IgD-negative memory B cell (primary cell): Measurements from ENCODE around the gene ZNF750. TPM values are rescaled to one million over a fixed set of nuclear protein-coding genes. Genes with fewer than 3 reads are reported as not detected.

ENCODE experiments used
- H3K27ac Mint-ChIP-seq, 3 donors: one replicate each; pipeline ENCODE4 v1.8.0; 2020 to 2022; ENCODE audit warnings: mild to moderate bottlenecking in 3 of 3, mixed read lengths in 3 of 3, moderate library complexity in 1 of 3
- H3K27me3 Mint-ChIP-seq: one replicate; pipeline ENCODE4 v1.8.0; 2021; ENCODE audit warnings: mixed read lengths
- H3K36me3 Mint-ChIP-seq: one replicate; pipeline ENCODE4 v1.8.0; 2020; ENCODE audit warnings: mild to moderate bottlenecking, mixed read lengths
- H3K4me1 Mint-ChIP-seq, 3 donors: one replicate each; pipeline ENCODE4 v1.8.0; 2020 to 2022; ENCODE audit warnings: mixed read lengths in 3 of 3, mild to moderate bottlenecking in 1 of 3
- H3K4me3 Mint-ChIP-seq, 4 donors: one replicate each; pipeline ENCODE4 v1.8.0; 2020 to 2022; ENCODE audit warnings: mild to moderate bottlenecking in 4 of 4, mixed read lengths in 4 of 4, moderate library complexity in 3 of 4
- H3K9me3 Mint-ChIP-seq, 3 donors: one replicate each; pipeline ENCODE4 v1.8.0; 2020 to 2021; ENCODE audit warnings: mixed read lengths in 3 of 3, mild to moderate bottlenecking in 1 of 3
- polyA plus RNA-seq: library from polyadenylated mRNA; unstranded; fragments of 300-500 nt; fragmentation: Illumina TruSeq; gene quantifications from one replicate; pipeline ENCODE4 v1.2.3, GENCODE V29; 2021

Gene ZNF750
- polyA plus RNA-seq, 1 donor from 2014 or later, result not detected

DNA sequence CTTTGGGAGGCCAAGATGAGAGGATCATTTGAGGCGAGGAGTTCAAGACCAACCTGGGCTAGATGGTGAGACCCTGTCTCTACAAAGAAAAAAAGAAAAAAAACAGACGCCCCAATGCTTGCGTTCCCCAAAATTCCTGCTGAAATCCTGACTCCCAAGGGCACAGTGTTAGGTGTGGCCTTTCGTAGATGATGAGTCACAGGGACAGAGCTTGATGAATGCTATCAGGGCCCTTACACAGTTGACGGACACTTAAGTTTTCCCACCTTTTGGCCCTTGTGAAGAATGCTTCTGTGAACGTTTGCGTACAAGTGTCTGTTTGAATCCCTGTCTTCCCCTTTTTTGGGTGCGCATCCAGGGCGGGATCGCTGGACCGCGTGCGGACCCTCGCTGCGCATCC lies 16.5 kb upstream of the ZNF750 start:
- no peaks in the 10 kb centered on the region for H3K27me3 Mint-ChIP-seq
- no peaks in the 10 kb centered on the region for H3K9me3 Mint-ChIP-seq
- peaks cover 6% of the 10 kb centered on the region for H3K36me3 Mint-ChIP-seq
- no peak overlapping the region for H3K4me3 Mint-ChIP-seq
- H3K4me1 Mint-ChIP-seq, result peaks cover 8 to 14% (median 10%) of the 10 kb centered on the region in 3 donors
- no peak overlapping the region for H3K27ac Mint-ChIP-seq

DNA sequence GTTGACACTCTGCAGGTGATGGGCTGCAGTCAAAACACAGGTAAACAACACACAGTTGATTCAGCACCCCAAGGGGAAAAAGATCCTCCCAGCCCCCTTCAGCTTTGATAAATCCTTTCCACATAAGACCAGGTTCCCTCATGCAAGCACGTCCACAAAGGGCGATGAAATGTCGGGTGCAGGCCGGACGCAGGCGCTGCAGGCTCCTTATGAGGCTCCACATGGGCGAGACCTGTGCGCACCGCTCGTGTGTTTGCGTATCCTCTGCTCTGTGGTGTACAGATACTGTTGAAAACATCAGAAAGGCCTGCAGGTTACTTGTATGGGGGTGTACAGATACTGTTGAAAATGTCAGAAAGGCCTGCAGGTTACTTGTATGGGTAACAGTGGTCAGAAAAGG lies 14.4 kb upstream of the ZNF750 start:
- no peaks in the 10 kb centered on the region for H3K9me3 Mint-ChIP-seq
- peaks cover 3 to 11% (median 5%) of the 10 kb centered on the region in 3 donors for H3K4me1 Mint-ChIP-seq
- H3K27ac Mint-ChIP-seq, result no peak overlapping the region
- no peak overlapping the region for H3K4me3 Mint-ChIP-seq
- no peaks in the 10 kb centered on the region for H3K27me3 Mint-ChIP-seq
- H3K36me3 Mint-ChIP-seq, result peaks cover 8% of the 10 kb centered on the region

DNA sequence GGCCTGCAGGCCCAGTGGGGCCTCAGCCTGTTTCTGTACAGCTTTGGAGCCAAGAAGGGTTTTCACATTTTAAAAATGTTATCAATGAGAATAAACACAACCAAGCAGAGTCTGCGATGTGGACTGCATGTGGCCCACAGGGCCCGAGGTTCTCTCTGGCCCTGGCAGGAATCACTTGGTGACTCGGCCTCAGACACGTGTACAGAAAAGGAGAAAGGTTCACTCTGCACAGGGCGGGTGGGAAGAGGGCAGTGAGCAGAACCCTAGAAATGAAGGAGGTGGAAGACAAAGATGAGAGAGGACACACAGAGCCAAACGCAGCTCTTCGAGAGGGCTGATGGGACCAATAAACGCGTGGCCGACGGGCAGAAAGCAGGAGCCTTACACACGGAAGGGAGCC lies 11.6 kb upstream of the ZNF750 start:
- H3K4me3 Mint-ChIP-seq, result no peak overlapping the region
- H3K36me3 Mint-ChIP-seq, result peaks cover 8% of the 10 kb centered on the region
- H3K27me3 Mint-ChIP-seq, result peaks cover 2% of the 10 kb centered on the region
- H3K27ac Mint-ChIP-seq, result no peak overlapping the region
- H3K4me1 Mint-ChIP-seq, result peaks cover 6 to 9% (median 6%) of the 10 kb centered on the region in 3 donors
- H3K9me3 Mint-ChIP-seq, result peaks cover 0 to 1% (median 0%) of the 10 kb centered on the region in 3 donors

DNA sequence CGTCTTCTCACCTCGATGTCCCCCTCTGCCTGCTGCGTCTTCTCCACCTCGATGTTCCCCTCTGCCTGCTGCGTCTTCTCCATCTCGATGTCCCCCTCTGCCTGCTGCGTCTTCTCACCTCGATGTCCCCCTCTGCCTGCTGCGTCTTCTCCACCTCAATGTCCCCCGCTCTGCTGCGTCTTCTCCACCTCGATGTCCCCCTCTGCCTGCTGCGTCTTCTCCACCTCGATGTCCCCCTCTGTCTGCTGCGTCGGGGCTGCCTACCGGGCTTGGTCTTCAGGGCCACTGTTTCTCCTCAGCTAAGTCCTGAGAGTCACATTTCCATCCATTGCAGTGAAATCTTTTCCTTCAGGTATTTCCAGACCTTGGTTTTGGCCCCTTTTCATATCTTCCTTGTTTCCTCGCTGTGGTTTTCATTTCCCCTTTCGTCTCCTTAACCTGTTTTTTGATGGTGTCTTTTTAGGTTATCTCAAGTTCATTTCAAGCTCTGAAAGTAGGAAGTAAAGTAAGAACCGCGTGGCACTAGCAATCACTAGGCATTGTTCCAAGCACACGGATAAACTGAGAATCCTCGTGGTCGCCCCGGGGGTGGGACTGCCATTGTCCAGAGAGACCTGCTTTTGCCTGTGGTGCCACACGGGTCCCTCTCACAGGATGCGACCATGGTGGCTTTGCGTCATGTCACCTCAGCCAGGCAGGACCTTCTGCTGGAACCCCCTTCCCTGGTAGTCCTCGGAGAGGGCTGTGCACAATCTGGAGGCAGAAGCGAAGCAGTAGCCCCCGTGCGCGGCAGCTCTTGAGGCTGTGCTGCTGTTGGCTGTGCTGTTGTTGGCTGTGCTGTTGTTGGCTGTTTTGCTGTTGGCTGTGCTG lies 9.5 kb upstream of the ZNF750 start:
- H3K4me3 Mint-ChIP-seq, result no peak overlapping the region
- H3K27me3 Mint-ChIP-seq, result peaks cover 2% of the 10 kb centered on the region
- H3K4me1 Mint-ChIP-seq, result peaks cover 6 to 9% (median 6%) of the 10 kb centered on the region in 3 donors
- H3K36me3 Mint-ChIP-seq, result peaks cover 8% of the 10 kb centered on the region
- peak overlapping the region in 1 of 3 donors; percentile 3 for H3K27ac Mint-ChIP-seq
- H3K9me3 Mint-ChIP-seq, result peaks cover 0 to 1% (median 0%) of the 10 kb centered on the region in 3 donors

DNA sequence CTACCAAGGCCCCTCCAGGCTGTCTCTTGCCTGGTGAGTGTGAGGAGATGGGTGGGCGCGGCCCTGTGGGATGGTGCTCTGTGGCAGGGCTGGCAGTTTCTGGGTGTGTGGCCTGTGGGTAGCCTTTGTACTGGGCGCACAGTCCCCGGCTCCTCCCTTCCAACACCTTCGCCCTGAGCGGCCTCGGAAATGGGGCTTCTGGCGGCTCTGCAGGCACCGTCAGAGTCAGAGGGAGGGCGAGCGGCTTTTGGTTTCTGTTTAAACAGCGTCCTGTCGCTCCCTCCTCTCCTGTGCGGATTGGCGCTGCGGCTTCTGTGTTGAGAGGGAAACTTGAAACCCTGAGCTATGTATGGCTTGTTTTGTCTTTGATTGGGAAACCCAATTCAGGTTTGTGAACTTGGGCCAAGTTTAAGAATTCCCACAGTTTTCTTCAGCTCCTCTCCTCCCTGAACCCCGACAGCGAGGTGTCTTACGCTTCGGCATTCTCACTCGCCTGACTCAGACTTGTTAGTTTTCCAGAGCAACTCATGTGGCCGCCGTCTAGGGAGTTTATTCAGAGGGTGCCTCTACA lies 8.3 kb upstream of the ZNF750 start:
- peaks cover 4 to 6% (median 5%) of the 10 kb centered on the region in 3 donors for H3K4me1 Mint-ChIP-seq
- peaks cover 2% of the 10 kb centered on the region for H3K27me3 Mint-ChIP-seq
- peaks cover 0 to 1% (median 0%) of the 10 kb centered on the region in 3 donors for H3K9me3 Mint-ChIP-seq
- H3K36me3 Mint-ChIP-seq, result peaks cover 5% of the 10 kb centered on the region
- peak overlapping the region in 1 of 3 donors; percentile 19 for H3K27ac Mint-ChIP-seq
- H3K4me3 Mint-ChIP-seq, result no peak overlapping the region

DNA sequence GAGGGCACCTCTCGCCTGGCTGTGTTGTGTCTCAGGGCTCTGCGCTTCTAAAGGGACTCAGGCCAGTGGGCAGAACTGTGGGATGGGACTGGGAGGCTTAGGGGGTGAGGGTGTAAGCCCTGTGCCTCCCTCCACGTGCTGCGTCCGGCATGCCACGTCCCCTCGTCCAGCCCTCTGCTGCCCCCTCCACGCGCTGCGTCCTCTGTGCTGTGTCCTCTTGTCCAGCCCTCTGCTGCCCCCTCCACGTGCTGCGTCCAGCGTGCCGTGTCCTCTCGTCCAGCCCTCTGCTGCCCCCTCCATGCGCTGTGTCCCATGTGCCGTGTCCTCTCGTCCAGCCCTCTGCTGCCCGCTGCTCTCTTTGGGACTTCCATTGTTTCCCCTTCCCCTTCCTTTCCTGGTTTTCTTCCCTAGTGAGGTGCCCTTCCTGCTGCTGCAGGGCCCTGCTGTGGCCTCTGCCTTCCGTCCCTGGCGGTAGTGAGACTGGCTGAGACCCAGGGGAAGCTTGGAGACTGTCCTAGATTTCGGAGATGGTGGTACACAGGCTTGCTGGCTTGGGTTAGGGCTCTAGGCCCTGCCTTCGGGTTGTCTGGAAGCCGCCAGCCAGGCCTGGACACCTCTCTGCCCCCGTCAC lies 6.4 kb upstream of the ZNF750 start:
- H3K9me3 Mint-ChIP-seq, result peaks cover 0 to 1% (median 0%) of the 10 kb centered on the region in 3 donors
- H3K27me3 Mint-ChIP-seq, result peaks cover 2% of the 10 kb centered on the region
- H3K36me3 Mint-ChIP-seq, result peaks cover 5% of the 10 kb centered on the region
- H3K4me3 Mint-ChIP-seq, result peak overlapping the region in 1 of 4 donors; percentile 73
- H3K27ac Mint-ChIP-seq, result no peak overlapping the region
- peaks cover 4 to 6% (median 5%) of the 10 kb centered on the region in 3 donors for H3K4me1 Mint-ChIP-seq

DNA sequence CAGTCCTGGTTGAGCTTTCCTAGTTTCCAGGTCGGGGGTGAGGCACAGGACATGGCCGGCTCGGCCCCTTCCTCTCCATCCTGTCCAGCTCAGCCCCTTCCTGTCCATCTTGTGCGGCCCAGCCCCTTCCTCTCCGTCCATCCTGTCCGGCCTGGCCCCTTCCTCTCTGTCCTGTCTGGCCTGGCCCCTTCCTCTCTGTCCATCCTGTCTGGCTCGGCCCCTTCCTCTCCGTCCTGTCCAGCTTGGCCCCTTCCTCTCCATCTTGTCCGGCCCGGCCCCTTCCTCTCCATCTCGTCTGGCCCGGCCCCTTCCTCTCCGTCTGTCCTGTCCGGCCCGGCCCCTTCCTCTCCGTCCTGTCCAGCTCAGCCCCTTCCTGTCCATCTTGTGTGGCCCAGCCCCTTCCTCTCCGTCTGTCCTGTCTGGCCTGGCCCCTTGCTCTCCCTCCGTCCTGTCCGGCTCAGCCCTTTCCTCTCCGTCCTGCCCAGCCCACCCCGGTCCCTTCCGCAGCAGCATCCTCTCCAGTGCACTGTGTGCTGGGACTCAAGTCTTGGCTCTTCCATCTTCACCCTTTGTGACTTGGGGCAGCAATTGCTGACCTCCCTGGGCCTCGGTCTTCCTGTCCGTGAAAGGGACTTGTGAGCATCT lies 5.5 kb upstream of the ZNF750 start:
- Mint-ChIP-seq H3K9me3 (peaks cover 0 to 1% (median 0%) of the 10 kb centered on the region in 3 donors), H3K27me3 (peaks cover 2% of the 10 kb centered on the region), H3K4me3 (no peak overlapping the region), H3K27ac (no peak overlapping the region), H3K36me3 (peaks cover 3% of the 10 kb centered on the region), H3K4me1 (peaks cover 4 to 6% (median 5%) of the 10 kb centered on the region in 3 donors)

DNA sequence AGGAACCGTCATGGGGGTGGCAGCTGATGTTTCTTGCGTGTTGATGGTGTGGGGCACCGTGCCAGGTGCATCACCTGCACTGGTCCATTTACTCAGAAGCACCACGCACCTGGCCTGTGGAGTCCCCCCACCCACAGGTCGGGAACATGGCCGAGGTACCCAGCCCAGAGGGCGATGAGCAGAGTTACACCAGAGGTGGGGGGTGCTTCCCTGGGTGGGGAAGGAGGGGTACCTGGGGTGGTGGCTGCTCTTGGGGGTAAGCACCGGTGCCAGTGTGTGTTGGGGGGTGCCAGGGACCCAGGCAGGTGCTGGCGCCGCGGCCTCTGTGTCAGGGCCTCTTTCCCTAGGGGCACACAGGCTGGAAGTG lies 5.0 kb upstream of the ZNF750 start:
- Mint-ChIP-seq H3K4me1 (peaks cover 4 to 6% (median 5%) of the 10 kb centered on the region in 3 donors), H3K9me3 (peaks cover 0 to 1% (median 0%) of the 10 kb centered on the region in 3 donors), H3K4me3 (no peak overlapping the region), H3K27me3 (peaks cover 2% of the 10 kb centered on the region), H3K36me3 (peaks cover 3% of the 10 kb centered on the region), H3K27ac (no peak overlapping the region)

DNA sequence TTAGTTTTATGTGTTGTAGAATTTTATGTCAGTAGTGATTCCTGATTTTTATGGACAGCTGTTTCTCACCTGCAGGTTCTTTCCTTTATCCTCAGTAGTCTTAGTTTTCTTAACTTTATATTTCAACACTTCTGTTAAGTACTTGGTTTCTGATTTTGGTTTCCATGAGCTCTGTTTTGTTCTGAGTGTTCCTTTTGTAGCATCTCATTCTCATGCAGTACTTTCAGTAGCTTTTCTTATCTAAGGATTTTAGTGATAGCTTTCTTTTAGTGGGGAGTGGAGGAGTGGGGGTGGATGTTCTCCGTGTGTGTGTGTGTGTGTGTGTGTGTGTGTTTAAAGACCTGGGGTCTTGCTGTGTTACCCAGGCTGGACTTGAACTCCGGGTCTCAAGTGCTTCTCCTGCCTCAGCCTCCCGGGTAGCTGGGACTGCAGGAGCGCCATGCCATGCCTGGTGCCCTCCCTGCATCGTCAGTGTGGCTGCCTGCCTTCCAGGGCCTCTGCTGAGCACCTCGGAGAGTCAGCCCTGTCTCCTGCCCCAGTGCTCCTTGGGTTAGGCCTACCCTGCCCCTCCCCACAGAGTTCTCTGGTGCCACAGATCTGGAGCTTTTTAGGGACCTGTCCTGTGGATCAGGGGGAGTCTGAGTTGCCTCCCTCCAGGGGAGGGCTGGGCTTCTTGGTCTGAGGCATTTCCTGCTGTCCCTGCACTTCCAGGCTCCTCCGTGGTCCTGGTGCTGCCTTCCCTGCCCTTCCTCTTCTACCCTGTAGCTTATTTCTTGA lies 4.3 kb upstream of the ZNF750 start:
- H3K9me3 Mint-ChIP-seq, result peaks cover 0 to 1% (median 0%) of the 10 kb centered on the region in 3 donors
- no peak overlapping the region for H3K4me3 Mint-ChIP-seq
- peaks cover under 1 to 1% (median under 1%) of the 10 kb centered on the region in 3 donors for H3K4me1 Mint-ChIP-seq

DNA sequence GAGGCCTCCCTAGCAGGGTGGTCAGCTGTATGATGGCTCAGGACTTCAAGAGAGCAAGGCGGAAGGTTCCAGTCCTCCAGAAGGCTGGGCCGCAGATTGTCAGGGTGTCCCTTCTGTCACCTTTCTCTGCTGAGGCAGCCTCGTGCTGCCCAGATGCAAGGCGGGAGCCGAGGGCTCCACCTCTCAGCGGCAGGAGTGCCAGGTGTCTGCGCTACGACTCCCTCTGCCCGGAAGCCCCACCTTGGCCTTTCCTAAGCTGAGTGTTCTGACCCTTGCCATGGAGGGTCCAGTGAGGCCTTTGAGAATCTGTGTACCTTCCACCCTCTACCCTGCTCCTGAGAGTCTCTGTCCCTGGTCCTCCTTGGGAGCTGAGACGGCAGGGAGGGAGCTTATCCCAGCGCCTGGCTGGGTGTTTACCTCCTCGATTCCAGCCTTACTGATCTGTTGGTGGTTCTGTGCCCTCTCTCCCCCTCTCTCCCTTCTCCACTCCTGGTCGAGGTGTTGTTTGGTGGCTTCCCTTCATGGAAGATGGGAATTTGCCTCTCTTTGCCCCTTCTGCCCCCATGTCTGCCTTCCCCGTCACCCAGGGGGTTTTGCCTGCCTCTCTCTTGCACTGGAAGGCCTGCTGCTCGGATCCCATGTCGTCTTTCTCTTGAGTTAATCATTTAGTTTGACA lies 2.2 kb upstream of the ZNF750 start:
- Mint-ChIP-seq H3K27ac (no peak overlapping the region), H3K4me1 (no peaks in the 10 kb centered on the region), H3K9me3 (no peaks in the 10 kb centered on the region), H3K4me3 (no peak overlapping the region), H3K27me3 (no peaks in the 10 kb centered on the region), H3K36me3 (peaks cover 5% of the 10 kb centered on the region)

More for the DNA sequence above, 4.3 kb upstream of the ZNF750 start:
- peaks cover 3% of the 10 kb centered on the region for H3K36me3 Mint-ChIP-seq
- H3K27ac Mint-ChIP-seq, result no peak overlapping the region
- H3K27me3 Mint-ChIP-seq, result peaks cover 2% of the 10 kb centered on the region

DNA sequence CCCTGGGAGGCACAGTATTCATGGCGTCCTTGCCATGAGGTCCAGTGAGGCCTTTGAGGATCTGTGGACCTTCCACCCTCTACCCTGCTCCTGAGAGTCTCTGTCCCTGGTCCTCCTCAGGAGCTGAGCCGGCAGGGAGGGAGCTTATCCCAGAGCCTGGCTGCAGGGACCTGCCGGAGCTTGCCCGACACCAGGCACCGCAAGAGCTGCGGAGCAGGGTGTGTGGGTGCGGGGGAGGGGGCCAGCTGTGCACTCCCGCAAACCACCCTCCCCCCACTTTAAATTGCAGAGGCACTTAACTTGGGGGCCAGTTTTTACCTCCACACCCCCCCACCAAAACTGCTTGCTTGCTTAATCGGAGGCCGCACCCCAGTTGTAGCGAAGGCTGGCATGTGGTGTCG lies 609 bp upstream of the ZNF750 start:
- H3K36me3 Mint-ChIP-seq, result peaks cover 5% of the 10 kb centered on the region
- no peak overlapping the region for H3K27ac Mint-ChIP-seq
- no peaks in the 10 kb centered on the region for H3K9me3 Mint-ChIP-seq
- H3K27me3 Mint-ChIP-seq, result no peaks in the 10 kb centered on the region
- H3K4me3 Mint-ChIP-seq, result no peak overlapping the region
- H3K4me1 Mint-ChIP-seq, result no peaks in the 10 kb centered on the region

DNA sequence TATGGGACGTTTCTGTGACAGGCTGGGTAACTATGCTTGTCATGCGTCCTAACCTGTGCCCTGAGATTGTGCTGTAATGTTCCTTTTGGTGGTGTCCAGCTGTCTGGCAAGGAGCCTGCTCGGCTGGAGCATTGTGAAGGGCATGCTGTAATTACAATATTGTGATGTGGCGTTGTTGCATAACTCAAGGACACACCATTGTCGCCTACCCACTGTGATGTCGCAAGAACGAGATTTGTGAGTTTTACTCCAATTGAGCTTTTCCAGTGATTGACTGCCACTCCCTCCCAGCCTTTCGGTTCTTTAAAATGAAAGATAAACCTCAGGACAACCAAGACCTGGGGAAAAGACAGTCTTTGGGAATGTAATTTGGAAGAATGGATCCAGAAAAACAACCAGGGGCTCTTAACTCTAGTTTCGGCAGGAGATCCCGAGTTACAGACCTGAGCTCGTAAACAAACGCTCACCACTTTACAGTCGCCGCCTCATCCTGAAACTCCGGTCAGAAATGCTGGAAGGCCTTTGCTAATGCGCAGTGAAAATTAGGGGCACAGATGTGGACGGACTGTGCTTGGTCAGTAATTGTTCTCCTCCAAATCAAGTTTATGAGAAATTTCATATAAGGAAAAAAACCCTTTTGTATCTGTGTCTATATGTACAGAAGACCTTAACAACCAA lies 1.3 kb downstream of the ZNF750 start:
- no peak overlapping the region for H3K27ac Mint-ChIP-seq

DNA sequence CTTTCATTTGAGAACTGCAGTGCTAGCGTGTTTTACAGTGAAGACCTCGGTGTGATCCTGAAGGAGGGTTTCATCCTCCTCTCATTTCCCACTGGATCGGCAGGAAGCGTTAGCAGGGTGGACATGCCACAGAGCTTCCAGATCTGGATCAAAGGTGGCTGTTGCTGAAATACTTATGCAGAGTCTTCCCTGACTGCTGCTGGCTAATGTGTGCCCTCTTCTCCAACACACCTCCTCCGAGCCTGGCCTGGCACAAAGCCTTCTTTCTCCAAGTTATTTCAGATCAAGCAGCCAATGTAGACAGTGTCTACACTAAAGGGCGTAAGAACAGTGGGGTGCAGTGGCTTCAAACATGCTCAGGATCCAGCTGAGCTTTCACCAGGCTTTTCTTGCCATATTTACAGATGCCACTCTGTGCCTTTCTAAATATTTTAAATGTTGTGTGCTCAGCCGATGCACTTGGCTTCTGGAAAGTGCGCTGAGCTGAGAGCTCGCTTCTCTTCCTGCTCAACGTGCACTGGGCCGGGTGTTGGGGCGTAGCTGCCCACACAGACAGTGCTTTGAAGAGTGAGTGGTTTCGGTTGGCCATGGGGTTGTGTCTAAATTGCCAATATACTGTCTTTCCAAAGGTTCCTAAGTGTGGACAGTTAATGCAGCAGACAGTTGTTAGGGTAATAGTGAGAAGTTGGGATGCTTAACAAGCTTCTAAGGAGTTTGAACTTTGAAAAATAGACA lies 2.1 kb downstream of the ZNF750 start:
- Mint-ChIP-seq H3K27ac (peak overlapping the region in 2 of 3 donors; percentile 33 to 36), H3K4me3 (no peak overlapping the region), H3K4me1 (no peaks in the 10 kb centered on the region), H3K9me3 (no peaks in the 10 kb centered on the region), H3K36me3 (peaks cover 4% of the 10 kb centered on the region), H3K27me3 (no peaks in the 10 kb centered on the region)

More for the DNA sequence above, 1.3 kb downstream of the ZNF750 start:
- H3K4me3 Mint-ChIP-seq, result no peak overlapping the region
- no peaks in the 10 kb centered on the region for H3K9me3 Mint-ChIP-seq
- H3K4me1 Mint-ChIP-seq, result no peaks in the 10 kb centered on the region
- H3K27me3 Mint-ChIP-seq, result no peaks in the 10 kb centered on the region
- H3K36me3 Mint-ChIP-seq, result peaks cover 2% of the 10 kb centered on the region
